GM12878 (cell line): ENCODE results near the gene APOM. TPM values are rescaled to one million over a fixed set of nuclear protein-coding genes. Genes with fewer than 3 reads are reported as not detected.
A peak's percentile ranks its signal among the peaks of the same experiment; 100 is the strongest.

Source experiments
- ATAC-seq: fragments of 200-7000 bp; cut with Tn5 transposase; 3 replicates; pipeline ENCODE4 v1.9.1; 2020; ENCODE audit warnings: mild to moderate bottlenecking, moderate library complexity
- BruUV-seq: library from RNA; stranded (reverse); fragments of 400-500 nt; replicated peaks from 2 replicates; lab custom pipeline; 2021; lab: Mats Ljungman, UMichigan
- CTCF ChIA-PET: fragments of 300-600 bp; sonication (Branson Sonifier 250); formaldehyde crosslinking; extraction: SDS; loops from one replicate; lab custom pipeline; 2021; ENCODE audit warnings: inconsistent platforms; lab: Yijun Ruan, JAX
- POLR2A ChIA-PET: fragments of 350-600 bp; formaldehyde crosslinking; extraction: SDS; loops from one replicate; lab custom pipeline; 2021; ENCODE audit warnings: inconsistent platforms; lab: Charles Lee
- RAD21 ChIA-PET: fragments of 300-600 bp; sonication (Branson Sonifier 250); formaldehyde crosslinking; loops from one replicate; lab custom pipeline; 2023; ENCODE audit warnings: antibody characterized with exemption; ENCODE audit not compliant: unreplicated experiment; lab: Charles Lee
- SMC1A ChIA-PET: fragments of 300-600 bp; sonication (Branson Sonifier 250); formaldehyde crosslinking; loops from one replicate; lab custom pipeline; 2023; ENCODE audit not compliant: unreplicated experiment, uncharacterized antibody; lab: Charles Lee
- DNase-seq: peaks from one replicate; pipeline ENCODE4 v3.0.0-alpha.2; 2011; ENCODE audit warnings: low read depth, low spot score
- FAIRE-seq: peaks from 3 replicates; lab custom pipeline; 2011; peaks lifted over from hg19 to GRCh38; lab: Jason Lieb, UNC
- H2AFZ ChIP-seq: 2 replicates; pipeline ENCODE4 v1.6.0; 2011; ENCODE audit warnings: low read depth, low read length, control low read depth; ENCODE audit not compliant: control insufficient read depth
- H3K27ac ChIP-seq: 2 replicates; pipeline ENCODE4 v1.5.1; 2011; ENCODE audit warnings: control low read depth; ENCODE audit not compliant: control insufficient read depth, insufficient read depth
- H3K27me3 ChIP-seq, 2 experiments: replicated peaks in 1 of 2; 2 replicates each; pipeline versions ENCODE4 v1.6.0 to v1.6.1; 2011; ENCODE audit warnings: low read length in 1 of 2; ENCODE audit not compliant: control insufficient read depth in 2 of 2, insufficient read depth in 2 of 2
- H3K36me3 ChIP-seq, 2 experiments: 2 replicates each; pipeline ENCODE4 v1.5.1; 2011; ENCODE audit warnings: low read length in 1 of 2; ENCODE audit not compliant: control insufficient read depth in 2 of 2, insufficient read depth in 2 of 2
- H3K4me1 ChIP-seq: 2 replicates; pipeline ENCODE4 v1.6.1; 2011; ENCODE audit warnings: mild to moderate bottlenecking, low read length, moderate library complexity, mixed read lengths; ENCODE audit not compliant: control insufficient read depth, insufficient read depth
- H3K4me2 ChIP-seq: 2 replicates; pipeline ENCODE4 v1.6.0; 2011; ENCODE audit warnings: control low read depth; ENCODE audit not compliant: control insufficient read depth, insufficient read depth
- H3K4me3 ChIP-seq: fragments of 200-600 bp; sonication (generic); 2 replicates; pipeline ENCODE4 v1.5.1; 2016
- H3K79me2 ChIP-seq: 2 replicates; pipeline ENCODE4 v1.6.0; 2011; ENCODE audit warnings: low read length; ENCODE audit not compliant: control insufficient read depth, insufficient read depth
- H3K9ac ChIP-seq: 2 replicates; pipeline ENCODE4 v1.8.0; 2011; ENCODE audit warnings: low read length, control low read depth, mixed read lengths; ENCODE audit not compliant: control insufficient read depth, insufficient read depth
- H3K9me3 ChIP-seq: replicated peaks from 3 replicates; pipeline ENCODE4 v1.5.1; 2011; ENCODE audit warnings: mild to moderate bottlenecking, low read length; ENCODE audit not compliant: control insufficient read depth, insufficient read depth
- H4K20me1 ChIP-seq: 2 replicates; pipeline ENCODE4 v1.6.0; 2011; ENCODE audit not compliant: control insufficient read depth, insufficient read depth
- ATF3 ChIP-seq: IDR thresholded peaks from 2 replicates; pipeline ENCODE4 v1.6.1; 2011; ENCODE audit warnings: low read depth, mild to moderate bottlenecking, low read length, moderate library complexity, borderline replicate concordance; ENCODE audit errors: extremely low read depth
- E4F1 ChIP-seq: fragments of 450-650 bp; IDR thresholded peaks from 2 replicates; pipeline ENCODE4 v1.6.1; 2018; ENCODE audit warnings: borderline replicate concordance, mild to moderate bottlenecking; ENCODE audit not compliant: partially characterized antibody
- GABPA ChIP-seq: IDR thresholded peaks from 2 replicates; pipeline ENCODE4 v1.6.1; 2014; ENCODE audit warnings: antibody characterized with exemption, low read depth, mild to moderate bottlenecking, inconsistent platforms
- GATAD2B ChIP-seq: fragments of 450-650 bp; conservative IDR thresholded peaks from 2 replicates; pipeline ENCODE4 v1.6.1; 2017; ENCODE audit warnings: low read depth, mild to moderate bottlenecking, moderate library complexity
- HCFC1 ChIP-seq: fragments of 150-350 bp; IDR thresholded peaks from 2 replicates; pipeline ENCODE4 v1.6.1; 2014; ENCODE audit warnings: low read length
- KLF5 ChIP-seq: fragments of 450-650 bp; IDR thresholded peaks from 2 replicates; pipeline ENCODE4 v1.6.1; 2014; ENCODE audit warnings: mild to moderate bottlenecking; ENCODE audit not compliant: partially characterized antibody
- MAX ChIP-seq: IDR thresholded peaks from 2 replicates; pipeline ENCODE4 v1.6.1; 2012; ENCODE audit warnings: low read depth, low read length, improper control_type of control experiment
- PAX5 ChIP-seq: IDR thresholded peaks from 2 replicates; pipeline ENCODE4 v1.6.1; 2011; ENCODE audit warnings: low read depth, low read length, borderline replicate concordance
- RAD51 ChIP-seq: fragments of 450-650 bp; IDR thresholded peaks from 2 replicates; pipeline ENCODE4 v1.6.1; 2016; ENCODE audit warnings: moderate library complexity, mild to moderate bottlenecking, inconsistent platforms
- RBBP5 ChIP-seq: fragments of 200-600 bp; sonication (generic); conservative IDR thresholded peaks from 2 replicates; pipeline ENCODE4 v1.6.1; 2016
- SIX5 ChIP-seq: IDR thresholded peaks from 2 replicates; pipeline ENCODE4 v1.6.1; 2011; ENCODE audit warnings: mild to moderate bottlenecking, low read depth, low read length, moderate library complexity; ENCODE audit not compliant: severe bottlenecking
- SREBF1 ChIP-seq: IDR thresholded peaks from 2 replicates; pipeline ENCODE4 v1.6.1; 2012; ENCODE audit warnings: mild to moderate bottlenecking, low read length
- TCF3 ChIP-seq: IDR thresholded peaks from 2 replicates; pipeline ENCODE4 v1.6.1; 2012; ENCODE audit warnings: low read depth, mild to moderate bottlenecking, low read length, borderline replicate concordance; ENCODE audit not compliant: insufficient read depth
- WGBS: methylation state at CpG from one replicate; pipeline ENCODE4 v1.1.6; 2016; ENCODE audit warnings: low lambda C conversion rate; ENCODE audit not compliant: insufficient replicate concordance, insufficient coverage; ENCODE audit errors: missing lambda C conversion rate; 5-methylcytosine and 5-hydroxymethylcytosine counted together
- in situ Hi-C: fragments of 300-500 bp; cut with MboI; formaldehyde crosslinking; loops from 9 replicates; pipeline ENCODE4 v1.14.3; 2018; ENCODE audit warnings: mixed read lengths
- intact Hi-C: fragments of 100-400 bp; cut with micrococcal nuclease; formaldehyde crosslinking; loops from one replicate; pipeline ENCODE4 v1.14.2; 2022; ENCODE audit not compliant: unreplicated experiment
- polyA plus RNA-seq, 11 experiments: library from polyadenylated mRNA; depleted of rRNA in 4 of 11; unstranded in 6 of 11; stranded (reverse) in 5 of 11; fragments of >200 nt; fragmentation: Nextera tagmentation in 4 of 11; fragmentation: Illumina TruSeq in 1 of 11; extraction: Ambion mirVana in 4 of 11; extraction: Trizol in 1 of 11; gene quantifications; 1 replicate in 1 of 11; 2 replicates in 10 of 11; pipeline versions ENCODE4 v1.2.1 to v1.2.3, GENCODE V29; 2011 to 2016; ENCODE audit warnings: inconsistent platforms in 2 of 11, missing spikeins in 2 of 11, low read depth in 1 of 11
- total RNA-seq, 4 experiments: library from RNA; depleted of rRNA in 3 of 4; stranded (reverse); fragments of >200 nt in 3 of 4; fragmentation: Illumina TruSeq in 1 of 4; extraction: Trizol in 1 of 4; gene quantifications; 2 replicates each; pipeline versions ENCODE4 v1.2.1 to v1.2.3, GENCODE V29; 2013 to 2021

The APOM gene
- total and polyA plus RNA-seq, 10 of the 15 experiments (the other 5 are each of a cell fraction or from before 2014, with no cell fraction given) = 4.0 to 14.1 (median 7.1) TPM

GRCh38 chr6:31666337-31666965, 10.8 kb downstream of the APOM start (continued):
- TF ChIP-seq GATAD2B (peak; percentile 13; the same call in 1 of the 2 replicates), TCF3 (no peak)
- TF ChIP-seq, all 136 proteins: peak for 5

GRCh38 chr6:31669676-31670075, 14.0 kb downstream of the APOM start, which contains the start of gene LY6G5B:
Gene LY6G5B (plus strand): TSS chr6:31669976. CDS start chr6:31670951, 975 bp downstream.
- FAIRE-seq = no peak
- SMC1A ChIA-PET = interaction anchor here (1.1 kb wide), 1 partner anchor 33 kb away, joined by 4 read pairs; the partner anchor contains the start of gene ABHD16A
- intact Hi-C loops = loop anchor here (5.0 kb wide), 2 partner anchors 68 to 163 kb away; partner anchors contain the start of gene CLIC1
- POLR2A ChIA-PET = interaction anchor here (1.1 kb wide), 1 partner anchor 11 kb away, joined by 3 read pairs; no protein-coding TSS in a partner anchor
- Histone ChIP-seq H3K36me3 (peaks cover 22 to 38% of the 10 kb centered on the region in 2 experiments), H3K4me2 (no peak within 1 kb of the TSS), H4K20me1 (no peaks in the 10 kb centered on the region)
- TF ChIP-seq SREBF1 (no peak), RAD51 (no peak), ATF3 (no peak), E4F1 (no peak), GABPA (no peak), MAX (no peak), PAX5 (no peak), KLF5 (no peak), SIX5 (no peak), RBBP5 (no peak), HCFC1 (no peak)
- TF ChIP-seq, all 136 proteins: peak for 0
- H3K27me3 ChIP-seq = no peaks in the 10 kb centered on the region
- H3K9ac ChIP-seq = no peak within 1 kb of the TSS
- no peak within 1 kb of the TSS for H3K4me3 ChIP-seq
- ChIA-PET CTCF (interaction anchor here (1.0 kb wide), 1 partner anchor 12 kb away, joined by 3 read pairs; the partner anchor contains the start of gene LY6G5C), RAD21 (no interaction called here)
- peaks cover 11% of the 10 kb centered on the region for H3K4me1 ChIP-seq
- WGBS = 89% methylated on average over 8 of the region's 8 CpGs
- H3K79me2 ChIP-seq = peaks cover 32% of the 10 kb centered on the region
- H3K9me3 ChIP-seq = no peaks in the 10 kb centered on the region
- no TSS peak for BruUV-seq
- no peak for ATAC-seq
- no peak within 1 kb of the TSS for H3K27ac ChIP-seq
- in situ Hi-C loops = no loop called here
- H2AFZ ChIP-seq = no peak within 1 kb of the TSS
- no peak for DNase-seq
